HL-60/S4 treated with retinoic acid at 250 ng/mL for 4 days and 3 days (cell line): Measurements from ENCODE around the gene NDC80.

ENCODE experiments used
- in situ Hi-C: fragments of 300-500 bp; cut with MboI; formaldehyde crosslinking; loops from 2 replicates; pipeline ENCODE4 v1.7.0; 2022; ENCODE audit warnings: low sequenced_read_pairs

The NDC80 gene

GRCh38 chr18:2554696-2555095 lies 16.7 kb upstream of the NDC80 start:
- in situ Hi-C loops, result no loop called here

GRCh38 chr18:2555895-2556294 lies 15.5 kb upstream of the NDC80 start:
- in situ Hi-C loops, result no loop called here

- in situ Hi-C loops, result no loop called here
These were observed 13.8 kb upstream of the NDC80 start for GRCh38 chr18:2557536-2557935.

GRCh38 chr18:2559249-2559648 lies 12.1 kb upstream of the NDC80 start:
- in situ Hi-C loops, result no loop called here

- in situ Hi-C loops, result no loop called here
These were observed 7.0 kb upstream of the NDC80 start for GRCh38 chr18:2564373-2564772.

GRCh38 chr18:2568129-2568528 lies 3.2 kb upstream of the NDC80 start:
- in situ Hi-C loops, result no loop called here

- in situ Hi-C loops, result no loop called here
These were observed 2.8 kb upstream of the NDC80 start for GRCh38 chr18:2568605-2569004.

GRCh38 chr18:2569338-2570207 lies 1.8 kb upstream of the NDC80 start:
- in situ Hi-C loops, result no loop called here

- in situ Hi-C loops, result no loop called here
These were observed 571 bp upstream of the NDC80 start for GRCh38 chr18:2570772-2571199.

- in situ Hi-C loops, result no loop called here
These were observed 813 bp downstream of the NDC80 start for GRCh38 chr18:2572171-2572569.

- in situ Hi-C loops, result no loop called here
These were observed 1.5 kb downstream of the NDC80 start for GRCh38 chr18:2572892-2573291.

GRCh38 chr18:2573408-2573807 lies 2.1 kb downstream of the NDC80 start:
- in situ Hi-C loops, result no loop called here

- in situ Hi-C loops, result no loop called here
These were observed 16.4 kb downstream of the NDC80 start for GRCh38 chr18:2587788-2588187.

- in situ Hi-C loops, result no loop called here
These were observed 17.4 kb downstream of the NDC80 start for GRCh38 chr18:2588666-2589344.

GRCh38 chr18:2589345-2590068 lies 18.1 kb downstream of the NDC80 start:
- in situ Hi-C loops, result no loop called here

- in situ Hi-C loops, result no loop called here
These were observed 18.9 kb downstream of the NDC80 start for GRCh38 chr18:2590303-2590702.

- in situ Hi-C loops, result no loop called here
These were observed 26.3 kb downstream of the NDC80 start for GRCh38 chr18:2597639-2598038.

GRCh38 chr18:2602844-2603243 lies 31.5 kb downstream of the NDC80 start:
- in situ Hi-C loops, result no loop called here

- in situ Hi-C loops, result no loop called here
These were observed 35.0 kb downstream of the NDC80 start for GRCh38 chr18:2606335-2606734.

GRCh38 chr18:2609604-2610003 lies 38.2 kb downstream of the NDC80 start:
- in situ Hi-C loops, result no loop called here

GRCh38 chr18:2610549-2610948 lies 39.2 kb downstream of the NDC80 start:
- in situ Hi-C loops, result no loop called here

GRCh38 chr18:2612996-2613395 lies 41.6 kb downstream of the NDC80 start:
- in situ Hi-C loops, result no loop called here
